ENCODE results near the gene CBFA2T3.

DNA sequence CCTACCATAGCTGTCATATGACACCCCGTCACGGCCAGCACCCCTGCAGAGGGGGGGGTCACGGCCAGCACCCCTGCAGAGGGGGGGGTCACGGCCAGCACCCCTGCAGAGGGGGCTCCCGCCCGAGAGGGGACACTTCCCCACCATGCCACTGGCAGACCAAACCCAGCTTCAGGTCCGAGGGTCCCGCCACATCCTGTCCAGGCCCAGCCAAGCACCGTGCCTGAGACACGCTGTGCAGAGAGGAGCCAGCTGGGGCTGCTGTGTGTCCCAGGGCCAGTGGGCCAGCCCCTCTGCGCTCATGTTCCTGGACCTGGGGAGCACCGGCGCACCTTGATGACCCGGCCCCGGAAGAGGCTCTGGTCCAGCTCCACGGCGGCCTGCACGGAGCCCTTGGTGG lies 112.5 kb downstream of the CBFA2T3 start:
- no peak for TF ChIP-seq POLR2AphosphoS5 (IDR thresholded peaks at IDR 0.05; ENCODE audit: low read depth, low read length)
- no peak for TF ChIP-seq TAF1 (IDR thresholded peaks at IDR 0.05; ENCODE audit: borderline replicate concordance, insufficient read depth, low read length)
- TF ChIP-seq FOXP2 (optimal IDR thresholded peaks at IDR 0.05; ENCODE audit: borderline replicate concordance, extremely low read depth, extremely low read length, insufficient read depth) = no peak
